ENCODE measurements around the gene CDC27. TPM values are rescaled to one million over a fixed set of nuclear protein-coding genes. Genes with fewer than 3 reads are reported as not detected.
"Not testable (repeated sequence)": the region's sequence is repeated elsewhere in the genome, so short reads cannot be mapped to it uniquely, and the experiment has no call there.

CDC27 gene
- total RNA-seq, 2 donors from 2014 or later: 124 to 146 TPM

DNA sequence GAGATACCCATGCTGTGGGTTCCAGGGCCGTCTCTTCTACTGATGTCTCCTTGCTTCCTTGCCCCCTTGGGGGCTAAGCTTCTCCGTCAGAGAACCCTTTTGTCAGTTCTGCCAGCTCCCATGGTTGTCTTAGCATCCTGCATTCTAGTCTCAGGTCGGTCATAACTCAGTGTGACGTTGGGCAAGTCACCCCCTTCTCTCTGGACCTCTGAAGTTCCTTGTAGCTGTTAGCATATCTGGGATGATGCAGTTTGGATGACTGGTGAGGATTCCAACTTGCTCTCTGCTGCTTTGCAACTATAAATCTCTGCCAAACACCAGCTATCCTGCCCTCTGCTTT lies 11.2 kb upstream of the CDC27 start:
- Mint-ChIP-seq H3K4me3 (no peak overlapping the region), H3K27ac (peak overlapping the region; percentile 39), H3K4me1 (ENCODE audit: low read depth) (peaks cover 35% of the 10 kb centered on the region), H3K36me3 (ENCODE audit: insufficient read depth in 2 of 2) (no peaks in the 10 kb centered on the region), H3K9me3 (no peaks in the 10 kb centered on the region), H3K27me3 (ENCODE audit: low read depth) (no peaks in the 10 kb centered on the region)
- no peak for DNase-seq
- ATAC-seq (replicated peaks in 1 of 2): no peak

- no peaks in the 10 kb centered on the region for H3K27me3 Mint-ChIP-seq (ENCODE audit: low read depth)
- H3K36me3 Mint-ChIP-seq (ENCODE audit: insufficient read depth in 2 of 2): no peaks in the 10 kb centered on the region
- DNase-seq (no peak), ATAC-seq (replicated peaks in 1 of 2) (no peak)
- no peak overlapping the region for H3K4me3 Mint-ChIP-seq
- no peaks in the 10 kb centered on the region for H3K9me3 Mint-ChIP-seq
- H3K27ac Mint-ChIP-seq: no peak overlapping the region
- H3K4me1 Mint-ChIP-seq (ENCODE audit: low read depth): peaks cover 30% of the 10 kb centered on the region
These were observed 10.7 kb upstream of the CDC27 start for GRCh38 chr17:47199627-47200324.

DNA sequence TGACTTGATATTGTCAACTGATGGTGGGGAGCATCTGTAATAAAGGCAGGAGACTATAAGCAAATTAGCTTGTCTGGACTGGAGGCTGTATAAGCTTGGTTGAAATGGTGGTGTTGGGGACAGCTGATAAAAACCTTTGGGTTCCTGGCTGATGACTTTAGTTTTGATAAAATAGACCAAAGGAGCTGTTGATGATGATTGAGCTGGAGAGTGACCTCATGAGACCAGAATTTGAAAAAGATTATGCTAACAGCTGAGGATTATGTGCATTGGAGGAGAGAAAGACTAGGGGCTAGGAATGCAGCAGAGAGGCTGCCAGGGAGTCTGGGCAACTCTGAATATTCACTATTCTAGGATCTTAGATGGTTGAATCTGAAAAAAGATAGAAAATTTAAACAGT lies 8.7 kb upstream of the CDC27 start:
- Mint-ChIP-seq H3K9me3 (no peaks in the 10 kb centered on the region), H3K27ac (no peak overlapping the region), H3K27me3 (ENCODE audit: low read depth) (no peaks in the 10 kb centered on the region), H3K4me1 (ENCODE audit: low read depth) (peaks cover 16% of the 10 kb centered on the region), H3K36me3 (ENCODE audit: insufficient read depth in 2 of 2) (no peaks in the 10 kb centered on the region), H3K4me3 (no peak overlapping the region)
- ATAC-seq (replicated peaks in 1 of 2) (no peak), DNase-seq (no peak)

DNA sequence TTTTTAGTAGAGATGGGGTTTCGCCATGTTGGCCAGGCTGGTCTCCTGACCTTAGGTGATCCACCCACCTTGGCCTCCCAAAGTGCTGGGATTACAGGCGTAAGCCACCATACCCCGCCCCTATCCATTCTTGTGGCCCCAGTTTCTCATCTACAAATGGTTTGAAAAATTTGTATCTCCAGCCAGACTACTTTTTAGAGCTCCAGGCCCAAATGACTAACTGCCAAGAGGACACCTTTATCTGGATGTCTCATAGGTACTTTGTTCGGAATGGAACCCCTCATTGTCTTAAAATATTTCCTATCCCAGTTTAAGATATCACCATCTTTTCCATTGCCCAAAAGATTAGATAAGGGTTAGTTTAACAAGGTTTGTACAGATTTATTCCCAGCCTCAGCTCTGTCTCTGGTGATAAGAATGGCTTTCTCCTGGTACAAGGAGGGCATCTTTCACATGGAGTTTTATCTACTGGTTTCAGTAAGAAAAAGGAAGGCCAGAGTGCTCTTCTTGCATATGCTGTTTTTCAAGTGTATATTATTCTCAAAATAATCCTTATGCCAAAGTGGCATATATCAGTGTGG lies 4.9 kb upstream of the CDC27 start:
- Mint-ChIP-seq H3K4me1 (ENCODE audit: low read depth) (peaks cover 11% of the 10 kb centered on the region), H3K4me3 (no peak overlapping the region), H3K27ac (no peak overlapping the region), H3K9me3 (no peaks in the 10 kb centered on the region), H3K36me3 (ENCODE audit: insufficient read depth in 2 of 2) (no peaks in the 10 kb centered on the region), H3K27me3 (ENCODE audit: low read depth) (no peaks in the 10 kb centered on the region)
- DNase-seq (no peak), ATAC-seq (replicated peaks in 1 of 2) (no peak)

DNA sequence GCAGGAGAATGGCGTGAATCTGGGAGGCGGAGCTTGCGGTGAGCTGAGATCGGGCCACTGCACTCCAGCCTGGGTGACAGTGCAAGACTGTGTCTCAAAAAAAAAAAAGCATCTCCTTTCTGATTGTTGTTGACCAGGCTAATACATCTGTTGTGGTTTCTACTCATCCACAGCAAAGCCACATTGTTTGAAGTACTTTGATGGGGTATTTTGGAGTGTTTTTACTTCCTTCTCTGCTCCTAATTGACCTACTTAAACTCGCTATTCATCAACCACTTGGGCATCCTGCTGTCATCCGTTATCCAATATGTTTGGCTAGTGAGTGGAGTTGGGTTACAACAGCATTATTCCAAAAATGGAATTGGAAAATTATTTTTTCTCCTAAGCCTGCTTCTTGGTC lies 3.5 kb upstream of the CDC27 start:
- DNase-seq (no peak), ATAC-seq (replicated peaks in 1 of 2) (no peak)
- H3K4me1 Mint-ChIP-seq (ENCODE audit: low read depth): peaks cover 11% of the 10 kb centered on the region
- H3K36me3 Mint-ChIP-seq (ENCODE audit: insufficient read depth in 2 of 2): peaks cover 0 to 5% of the 10 kb centered on the region in 2 donors
- no peak overlapping the region for H3K4me3 Mint-ChIP-seq
- H3K27ac Mint-ChIP-seq: no peak overlapping the region
- H3K27me3 Mint-ChIP-seq (ENCODE audit: low read depth): no peaks in the 10 kb centered on the region
- no peaks in the 10 kb centered on the region for H3K9me3 Mint-ChIP-seq

DNA sequence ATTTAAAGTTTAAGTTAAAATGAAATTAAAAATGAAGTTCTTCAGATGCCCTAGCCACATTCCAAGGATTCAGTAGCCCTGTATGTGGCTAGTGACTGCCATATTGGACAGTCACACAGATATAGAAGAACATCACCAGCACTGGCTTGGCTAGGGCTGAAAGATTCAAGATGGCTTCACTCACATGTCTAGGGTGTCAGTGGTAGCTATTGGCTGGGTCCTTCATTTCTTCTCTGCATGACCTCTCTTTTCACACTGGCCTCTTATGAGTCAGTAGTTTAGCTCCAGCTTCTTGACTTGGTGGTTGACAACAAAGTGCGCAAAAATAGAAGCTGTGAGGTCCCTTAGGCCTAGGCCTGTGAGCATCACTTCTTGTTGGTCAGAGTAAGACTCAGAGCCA lies 1.7 kb upstream of the CDC27 start:
- no peak for DNase-seq

GRCh38 chr17:47190243-47190642 lies 1.1 kb upstream of the CDC27 start:
- Mint-ChIP-seq H3K4me3 (peak overlapping the region; percentile 93 to 96), H3K9me3 (no peaks in the 10 kb centered on the region), H3K27me3 (ENCODE audit: low read depth) (no peaks in the 10 kb centered on the region), H3K4me1 (ENCODE audit: low read depth) (peaks cover 29% of the 10 kb centered on the region), H3K36me3 (ENCODE audit: insufficient read depth in 2 of 2) (peaks cover 2 to 10% of the 10 kb centered on the region in 2 donors), H3K27ac (peak overlapping the region; percentile 99)
- DNase-seq: no peak
- ATAC-seq (replicated peaks in 1 of 2): no peak

More for the DNA sequence above, 1.7 kb upstream of the CDC27 start:
- no peaks in the 10 kb centered on the region for H3K27me3 Mint-ChIP-seq (ENCODE audit: low read depth)
- H3K36me3 Mint-ChIP-seq (ENCODE audit: insufficient read depth in 2 of 2): peaks cover 2 to 10% of the 10 kb centered on the region in 2 donors
- no peak for ATAC-seq (replicated peaks in 1 of 2)
- H3K4me1 Mint-ChIP-seq (ENCODE audit: low read depth): peaks cover 24% of the 10 kb centered on the region
- no peaks in the 10 kb centered on the region for H3K9me3 Mint-ChIP-seq
- H3K27ac Mint-ChIP-seq: no peak overlapping the region
- no peak overlapping the region for H3K4me3 Mint-ChIP-seq

GRCh38 chr17:47189732-47190237 lies 690 bp upstream of the CDC27 start:
- no peak for DNase-seq
- Mint-ChIP-seq H3K36me3 (ENCODE audit: insufficient read depth in 2 of 2) (peaks cover 2 to 10% of the 10 kb centered on the region in 2 donors), H3K4me3 (peak overlapping the region; percentile 93 to 96), H3K27me3 (ENCODE audit: low read depth) (no peaks in the 10 kb centered on the region), H3K27ac (peak overlapping the region; percentile 99), H3K4me1 (ENCODE audit: low read depth) (peaks cover 34% of the 10 kb centered on the region), H3K9me3 (no peaks in the 10 kb centered on the region)
- ATAC-seq (replicated peaks in 1 of 2): no peak

GRCh38 chr17:47188271-47188875 lies 722 bp downstream of the CDC27 start:
- Mint-ChIP-seq H3K27me3 (ENCODE audit: low read depth) (no peaks in the 10 kb centered on the region), H3K4me3 (peak overlapping the region; percentile 93 to 96), H3K4me1 (ENCODE audit: low read depth) (peaks cover 41% of the 10 kb centered on the region), H3K9me3 (no peaks in the 10 kb centered on the region), H3K36me3 (ENCODE audit: insufficient read depth in 2 of 2) (peaks cover 2 to 10% of the 10 kb centered on the region in 2 donors), H3K27ac (peak overlapping the region; percentile 99)
- no peak for ATAC-seq (replicated peaks in 1 of 2)
- peak; percentile 8 to 16 for DNase-seq

- peaks cover 55% of the 10 kb centered on the region for H3K4me1 Mint-ChIP-seq (ENCODE audit: low read depth)
- no peak for ATAC-seq (replicated peaks in 1 of 2)
- DNase-seq: no peak
- H3K27ac Mint-ChIP-seq: no peak overlapping the region
- H3K27me3 Mint-ChIP-seq (ENCODE audit: low read depth): no peaks in the 10 kb centered on the region
- peaks cover 5 to 15% of the 10 kb centered on the region in 2 donors for H3K36me3 Mint-ChIP-seq (ENCODE audit: insufficient read depth in 2 of 2)
- H3K4me3 Mint-ChIP-seq: no peak overlapping the region
- H3K9me3 Mint-ChIP-seq: no peaks in the 10 kb centered on the region
These were observed 4.4 kb downstream of the CDC27 start for GRCh38 chr17:47184681-47185080.

DNA sequence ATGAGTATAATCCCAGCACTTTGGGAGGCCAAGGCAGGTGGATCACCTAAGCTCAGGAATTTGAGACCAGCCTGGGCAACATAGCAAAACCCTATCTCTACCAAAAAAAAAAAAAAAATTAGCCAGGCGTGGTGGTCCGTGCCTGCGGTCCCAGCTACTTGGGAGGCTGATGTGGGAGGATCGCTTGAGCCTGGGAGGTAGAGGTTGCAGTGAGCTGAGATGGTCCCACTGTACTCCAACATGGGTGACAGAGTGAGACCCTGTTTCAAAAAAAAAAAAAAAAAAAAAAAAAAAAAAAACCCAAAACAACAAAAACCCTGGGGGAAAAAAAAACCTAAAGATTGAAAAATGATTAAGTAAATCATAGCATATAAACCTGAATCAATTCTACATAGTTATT lies 8.1 kb downstream of the CDC27 start:
- H3K4me1 Mint-ChIP-seq (ENCODE audit: low read depth): peaks cover 48% of the 10 kb centered on the region
- not testable (repeated sequence) for H3K27ac Mint-ChIP-seq; H3K27me3 Mint-ChIP-seq (ENCODE audit: low read depth); ATAC-seq (replicated peaks in 1 of 2); H3K4me3 Mint-ChIP-seq; H3K9me3 Mint-ChIP-seq; DNase-seq
- H3K36me3 Mint-ChIP-seq (ENCODE audit: insufficient read depth in 2 of 2): peaks cover 8 to 16% of the 10 kb centered on the region in 2 donors

DNA sequence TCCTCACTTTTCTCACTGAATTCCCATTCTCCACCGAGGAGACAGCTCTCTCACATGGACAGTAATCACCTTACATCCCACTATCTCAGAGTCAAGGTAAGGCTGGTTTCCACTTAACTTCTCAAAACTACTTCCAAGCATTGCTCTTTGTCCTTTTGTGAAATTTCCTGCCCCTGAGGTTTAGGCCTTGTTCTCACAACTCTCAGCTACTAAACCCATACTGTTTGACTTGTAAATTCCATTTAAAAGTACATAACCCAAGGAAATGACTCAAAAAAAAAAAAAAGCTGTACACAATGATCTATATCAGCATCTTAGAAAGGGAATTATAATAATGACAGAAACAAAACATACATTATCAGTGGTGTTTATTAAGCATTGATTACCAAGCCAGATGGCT lies 8.8 kb downstream of the CDC27 start:
- DNase-seq: no peak
- H3K4me1 Mint-ChIP-seq (ENCODE audit: low read depth): peaks cover 42% of the 10 kb centered on the region
- H3K9me3 Mint-ChIP-seq: no peaks in the 10 kb centered on the region
- H3K27ac Mint-ChIP-seq: no peak overlapping the region
- no peaks in the 10 kb centered on the region for H3K27me3 Mint-ChIP-seq (ENCODE audit: low read depth)
- ATAC-seq (replicated peaks in 1 of 2): no peak
- no peak overlapping the region for H3K4me3 Mint-ChIP-seq
- peaks cover 7 to 16% of the 10 kb centered on the region in 2 donors for H3K36me3 Mint-ChIP-seq (ENCODE audit: insufficient read depth in 2 of 2)

- H3K27ac Mint-ChIP-seq: no peak overlapping the region
These were observed 10.0 kb downstream of the CDC27 start for GRCh38 chr17:47179141-47179540.

More at GRCh38 chr17:47179141-47179540, 10.0 kb downstream of the CDC27 start:
- ATAC-seq (replicated peaks in 1 of 2): no peak
- H3K4me3 Mint-ChIP-seq: no peak overlapping the region
- no peaks in the 10 kb centered on the region for H3K9me3 Mint-ChIP-seq
- peaks cover 9 to 22% of the 10 kb centered on the region in 2 donors for H3K36me3 Mint-ChIP-seq (ENCODE audit: insufficient read depth in 2 of 2)
- peaks cover 33% of the 10 kb centered on the region for H3K4me1 Mint-ChIP-seq (ENCODE audit: low read depth)
- DNase-seq: no peak
- no peaks in the 10 kb centered on the region for H3K27me3 Mint-ChIP-seq (ENCODE audit: low read depth)
